ENCODE measurements around the gene ATP8B3.
A peak's percentile ranks its signal among the peaks of the same experiment; 100 is the strongest.

The ATP8B3 gene

GRCh38 chr19:1811942-1812425 is at the start of gene ATP8B3:
Gene ATP8B3, minus strand, starts transcription at chr19:1812276. Its CDS starts 540 bp downstream, at chr19:1811736.
- no peak for DNase-seq

GRCh38 chr19:1861599-1862031 is 49.5 kb upstream of the ATP8B3 start:
- peak; percentile 31 for DNase-seq

GRCh38 chr19:1860821-1861598 is 48.9 kb upstream of the ATP8B3 start:
- DNase-seq, result no peak

GRCh38 chr19:1860042-1860775 is 48.1 kb upstream of the ATP8B3 start:
- DNase-seq, result peak; percentile 68

- no peak for DNase-seq
Measured at GRCh38 chr19:1859331-1859781, 47.3 kb upstream of the ATP8B3 start.

GRCh38 chr19:1858412-1859081 is 46.5 kb upstream of the ATP8B3 start:
- no peak for DNase-seq

GRCh38 chr19:1857648-1858326 is 45.7 kb upstream of the ATP8B3 start:
- DNase-seq, result no peak

- peak; percentile 94 for DNase-seq
Measured at GRCh38 chr19:1856698-1857603, 44.9 kb upstream of the ATP8B3 start.

- DNase-seq, result no peak
Measured at GRCh38 chr19:1856345-1856697, 44.2 kb upstream of the ATP8B3 start.

GRCh38 chr19:1855828-1856255 is 43.8 kb upstream of the ATP8B3 start:
- DNase-seq, result peak; percentile 35

- DNase-seq, result peak; percentile 97
Measured at GRCh38 chr19:1855040-1855827, 43.2 kb upstream of the ATP8B3 start.

GRCh38 chr19:1854542-1855039 is 42.5 kb upstream of the ATP8B3 start:
- peak; percentile 39 for DNase-seq

- no peak for DNase-seq
Measured at GRCh38 chr19:1854039-1854541, 42.0 kb upstream of the ATP8B3 start.

GRCh38 chr19:1853295-1854038 is 41.4 kb upstream of the ATP8B3 start:
- DNase-seq, result peak; percentile 92

GRCh38 chr19:1852581-1853128 is 40.6 kb upstream of the ATP8B3 start:
- DNase-seq, result no peak

GRCh38 chr19:1851654-1852580 is 39.8 kb upstream of the ATP8B3 start:
- DNase-seq, result no peak

GRCh38 chr19:1850809-1851653 is 39.0 kb upstream of the ATP8B3 start:
- DNase-seq, result no peak
